GM12891 (cell line): ENCODE measurements around the gene TNFRSF1B.

Experiments
- DNase-seq: peaks from one replicate; pipeline ENCODE4 v3.0.0; 2011; ENCODE audit warnings: low spot score; ENCODE audit not compliant: insufficient read length
- FAIRE-seq: peaks from 2 replicates; lab custom pipeline; 2011; peaks lifted over from hg19 to GRCh38; lab: Jason Lieb, UNC
- PAX5 ChIP-seq: IDR thresholded peaks from 2 replicates; pipeline ENCODE4 v1.6.1; 2011; ENCODE audit warnings: low read length, moderate library complexity, mild to moderate bottlenecking; ENCODE audit not compliant: insufficient read depth, severe bottlenecking
- POLR2A ChIP-seq: IDR thresholded peaks from 2 replicates; pipeline ENCODE4 v1.6.1; 2011; ENCODE audit warnings: low read depth, low read length, control low read depth
- POLR2AphosphoS5 ChIP-seq: IDR thresholded peaks from 2 replicates; pipeline ENCODE4 v1.6.1; 2011; ENCODE audit warnings: low read depth, low read length, control low read depth
- POU2F2 ChIP-seq: IDR thresholded peaks from 2 replicates; pipeline ENCODE4 v1.6.1; 2011; ENCODE audit warnings: low read depth, mild to moderate bottlenecking, control low read depth, low read length, moderate library complexity
- SPI1 ChIP-seq: IDR thresholded peaks from 2 replicates; pipeline ENCODE4 v1.6.1; 2011; ENCODE audit warnings: low read depth, low read length, control low read depth
- TAF1 ChIP-seq: IDR thresholded peaks from 2 replicates; pipeline ENCODE4 v1.6.1; 2011; ENCODE audit warnings: low read depth, low read length, control low read depth

TNFRSF1B gene

GRCh38 chr1:12231276-12231595 lies 64.4 kb downstream of the TNFRSF1B start:
- FAIRE-seq (peak; percentile 9), DNase-seq (no peak)
- TF ChIP-seq SPI1 (no peak), POLR2AphosphoS5 (no peak), POLR2A (no peak), TAF1 (no peak), PAX5 (no peak), POU2F2 (no peak)

- DNase-seq (no peak), FAIRE-seq (no peak)
- TF ChIP-seq PAX5 (no peak), POLR2AphosphoS5 (no peak), POLR2A (no peak), TAF1 (no peak), SPI1 (no peak), POU2F2 (no peak)
Measured at GRCh38 chr1:12232221-12232620, 65.4 kb downstream of the TNFRSF1B start.

GRCh38 chr1:12244078-12244477 lies 77.3 kb downstream of the TNFRSF1B start:
- FAIRE-seq (no peak), DNase-seq (no peak)
- TF ChIP-seq POLR2AphosphoS5 (no peak), TAF1 (no peak), PAX5 (no peak), SPI1 (no peak), POU2F2 (no peak), POLR2A (no peak)

GRCh38 chr1:12244585-12244984 lies 77.8 kb downstream of the TNFRSF1B start:
- TF ChIP-seq PAX5 (no peak), POU2F2 (no peak), SPI1 (no peak), POLR2A (no peak), TAF1 (no peak)
- no peak for FAIRE-seq

GRCh38 chr1:12245116-12245515 lies 78.3 kb downstream of the TNFRSF1B start:
- TF ChIP-seq PAX5 = no peak
- no peak for TF ChIP-seq POLR2A
- no peak for TF ChIP-seq TAF1
- no peak for TF ChIP-seq SPI1
- no peak for TF ChIP-seq POU2F2
- FAIRE-seq (no peak), DNase-seq (no peak)

More at GRCh38 chr1:12244585-12244984, 77.8 kb downstream of the TNFRSF1B start:
- no peak for DNase-seq

- FAIRE-seq = no peak
- no peak for DNase-seq
- TF ChIP-seq SPI1 (no peak), TAF1 (no peak), PAX5 (no peak), POLR2A (no peak), POU2F2 (no peak), POLR2AphosphoS5 (no peak)
Measured at GRCh38 chr1:12245733-12246132, 78.9 kb downstream of the TNFRSF1B start.

GRCh38 chr1:12246584-12246983 lies 79.8 kb downstream of the TNFRSF1B start:
- DNase-seq = no peak
- TF ChIP-seq TAF1 = no peak
- TF ChIP-seq POLR2AphosphoS5 = no peak
- FAIRE-seq = no peak

GRCh38 chr1:12249181-12249580 lies 82.4 kb downstream of the TNFRSF1B start:
- no peak for DNase-seq
- TF ChIP-seq POU2F2 (no peak), TAF1 (no peak), POLR2AphosphoS5 (no peak), PAX5 (no peak), SPI1 (no peak), POLR2A (no peak)
- no peak for FAIRE-seq

GRCh38 chr1:12249748-12250147 lies 83.0 kb downstream of the TNFRSF1B start:
- FAIRE-seq = no peak
- TF ChIP-seq POLR2A (no peak), TAF1 (no peak), PAX5 (no peak), POLR2AphosphoS5 (no peak), SPI1 (no peak), POU2F2 (no peak)
- no peak for DNase-seq

- FAIRE-seq (no peak), DNase-seq (no peak)
- TF ChIP-seq POLR2AphosphoS5 = no peak
- TF ChIP-seq PAX5 = no peak
- TF ChIP-seq POLR2A = no peak
Measured at GRCh38 chr1:12251442-12251841, 84.7 kb downstream of the TNFRSF1B start.

GRCh38 chr1:12255913-12256312 lies 89.1 kb downstream of the TNFRSF1B start:
- FAIRE-seq (no peak), DNase-seq (no peak)
- TF ChIP-seq TAF1 (no peak), POLR2AphosphoS5 (no peak), SPI1 (no peak), POU2F2 (no peak), PAX5 (no peak), POLR2A (no peak)
